ENCODE measurements around the gene RXRA.

RXRA gene

DNA sequence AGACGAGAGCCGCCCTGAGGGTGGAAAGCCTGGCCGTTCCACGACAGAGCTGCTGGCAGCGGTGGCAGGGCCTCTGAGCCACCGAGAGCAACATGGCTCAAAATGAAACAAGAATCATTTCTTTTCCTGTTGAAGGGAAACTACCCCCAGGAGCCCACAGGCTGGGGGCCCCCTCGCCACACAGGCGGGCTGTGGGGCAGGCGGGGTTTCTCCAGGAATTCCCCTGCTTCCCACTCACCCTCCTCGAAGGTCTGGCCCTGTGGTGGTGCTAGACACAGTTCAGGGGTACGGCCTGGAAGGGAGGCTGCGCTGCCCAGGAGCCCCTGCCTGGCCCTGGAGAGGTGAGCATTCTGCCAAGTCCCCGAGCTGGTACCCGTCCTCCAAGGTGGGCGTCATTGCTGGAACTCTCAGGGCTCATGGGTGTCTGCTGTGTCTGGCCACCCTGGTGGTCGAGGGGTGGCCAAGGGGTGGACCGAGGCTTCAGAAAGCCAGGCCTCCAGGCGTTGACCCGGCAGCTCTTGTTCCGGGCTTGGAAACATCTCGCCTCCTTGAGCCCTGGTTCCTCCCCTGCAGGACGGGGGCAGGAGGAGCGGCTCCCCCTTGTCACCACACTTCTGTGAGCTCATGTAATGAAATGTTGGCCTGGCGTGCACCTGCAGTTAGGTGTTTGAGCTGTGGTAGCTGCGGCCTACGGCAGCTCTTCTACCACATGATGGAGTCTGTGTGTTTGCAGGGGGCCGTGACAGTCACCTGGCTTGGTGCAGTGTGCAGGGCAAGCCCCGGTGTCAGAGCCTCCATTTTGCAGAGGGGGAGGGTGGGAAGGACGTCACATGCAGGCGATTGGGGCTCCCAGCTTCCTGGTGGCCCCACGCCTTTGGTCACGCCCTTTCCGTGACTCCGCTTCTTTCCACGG, 65.3 kb downstream of the RXRA start:
- TF ChIP-seq TAF1 (IDR thresholded peaks at IDR 0.05; ENCODE audit: borderline replicate concordance, insufficient read depth, low read length) (no peak), SIN3A (IDR thresholded peaks at IDR 0.05; ENCODE audit: borderline replicate concordance, insufficient read depth, low read length) (no peak), FOXP2 (optimal IDR thresholded peaks at IDR 0.05; ENCODE audit: borderline replicate concordance, extremely low read depth, extremely low read length, insufficient read depth) (no peak), POLR2AphosphoS5 (IDR thresholded peaks at IDR 0.05; ENCODE audit: low read depth, low read length) (no peak)
- TF ChIP-seq, protein P1, sequence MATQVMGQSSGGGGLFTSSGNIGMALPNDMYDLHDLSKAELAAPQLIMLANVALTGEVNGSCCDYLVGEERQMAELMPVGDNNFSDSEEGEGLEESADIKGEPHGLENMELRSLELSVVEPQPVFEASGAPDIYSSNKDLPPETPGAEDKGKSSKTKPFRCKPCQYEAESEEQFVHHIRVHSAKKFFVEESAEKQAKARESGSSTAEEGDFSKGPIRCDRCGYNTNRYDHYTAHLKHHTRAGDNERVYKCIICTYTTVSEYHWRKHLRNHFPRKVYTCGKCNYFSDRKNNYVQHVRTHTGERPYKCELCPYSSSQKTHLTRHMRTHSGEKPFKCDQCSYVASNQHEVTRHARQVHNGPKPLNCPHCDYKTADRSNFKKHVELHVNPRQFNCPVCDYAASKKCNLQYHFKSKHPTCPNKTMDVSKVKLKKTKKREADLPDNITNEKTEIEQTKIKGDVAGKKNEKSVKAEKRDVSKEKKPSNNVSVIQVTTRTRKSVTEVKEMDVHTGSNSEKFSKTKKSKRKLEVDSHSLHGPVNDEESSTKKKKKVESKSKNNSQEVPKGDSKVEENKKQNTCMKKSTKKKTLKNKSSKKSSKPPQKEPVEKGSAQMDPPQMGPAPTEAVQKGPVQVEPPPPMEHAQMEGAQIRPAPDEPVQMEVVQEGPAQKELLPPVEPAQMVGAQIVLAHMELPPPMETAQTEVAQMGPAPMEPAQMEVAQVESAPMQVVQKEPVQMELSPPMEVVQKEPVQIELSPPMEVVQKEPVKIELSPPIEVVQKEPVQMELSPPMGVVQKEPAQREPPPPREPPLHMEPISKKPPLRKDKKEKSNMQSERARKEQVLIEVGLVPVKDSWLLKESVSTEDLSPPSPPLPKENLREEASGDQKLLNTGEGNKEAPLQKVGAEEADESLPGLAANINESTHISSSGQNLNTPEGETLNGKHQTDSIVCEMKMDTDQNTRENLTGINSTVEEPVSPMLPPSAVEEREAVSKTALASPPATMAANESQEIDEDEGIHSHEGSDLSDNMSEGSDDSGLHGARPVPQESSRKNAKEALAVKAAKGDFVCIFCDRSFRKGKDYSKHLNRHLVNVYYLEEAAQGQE (IDR thresholded peaks at IDR 0.05; ENCODE audit: insufficient read depth in 1 of 2, low read depth in 2 of 2, low read length in 2 of 2): no peak

DNA sequence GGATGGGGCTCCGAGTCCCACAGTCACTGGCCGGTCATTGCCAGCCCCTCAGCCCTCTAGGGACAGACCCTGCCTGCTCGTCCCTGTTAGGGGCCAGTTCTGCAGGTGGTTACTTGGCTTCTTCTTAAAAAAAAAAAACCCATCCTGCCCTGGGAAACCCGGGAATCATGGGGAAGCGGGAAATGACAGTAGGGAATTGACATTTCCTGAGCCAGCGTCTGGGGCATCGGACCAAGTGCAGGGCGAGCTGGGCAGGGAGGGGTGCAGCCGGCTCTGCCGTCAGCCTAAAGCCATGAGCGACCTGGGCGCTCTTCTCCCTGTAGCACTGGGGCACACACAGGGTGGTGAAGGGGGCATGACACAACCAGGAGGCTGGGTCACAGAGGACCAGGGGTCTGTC, 66.6 kb downstream of the RXRA start:
- no peak for TF ChIP-seq TAF1 (IDR thresholded peaks at IDR 0.05; ENCODE audit: borderline replicate concordance, insufficient read depth, low read length)
- TF ChIP-seq, protein P1 (IDR thresholded peaks at IDR 0.05; ENCODE audit: insufficient read depth in 1 of 2, low read depth in 2 of 2, low read length in 2 of 2): no peak
- no peak for TF ChIP-seq POLR2AphosphoS5 (IDR thresholded peaks at IDR 0.05; ENCODE audit: low read depth, low read length)
- no peak for TF ChIP-seq FOXP2 (optimal IDR thresholded peaks at IDR 0.05; ENCODE audit: borderline replicate concordance, extremely low read depth, extremely low read length, insufficient read depth)
- TF ChIP-seq SIN3A (IDR thresholded peaks at IDR 0.05; ENCODE audit: borderline replicate concordance, insufficient read depth, low read length): no peak

DNA sequence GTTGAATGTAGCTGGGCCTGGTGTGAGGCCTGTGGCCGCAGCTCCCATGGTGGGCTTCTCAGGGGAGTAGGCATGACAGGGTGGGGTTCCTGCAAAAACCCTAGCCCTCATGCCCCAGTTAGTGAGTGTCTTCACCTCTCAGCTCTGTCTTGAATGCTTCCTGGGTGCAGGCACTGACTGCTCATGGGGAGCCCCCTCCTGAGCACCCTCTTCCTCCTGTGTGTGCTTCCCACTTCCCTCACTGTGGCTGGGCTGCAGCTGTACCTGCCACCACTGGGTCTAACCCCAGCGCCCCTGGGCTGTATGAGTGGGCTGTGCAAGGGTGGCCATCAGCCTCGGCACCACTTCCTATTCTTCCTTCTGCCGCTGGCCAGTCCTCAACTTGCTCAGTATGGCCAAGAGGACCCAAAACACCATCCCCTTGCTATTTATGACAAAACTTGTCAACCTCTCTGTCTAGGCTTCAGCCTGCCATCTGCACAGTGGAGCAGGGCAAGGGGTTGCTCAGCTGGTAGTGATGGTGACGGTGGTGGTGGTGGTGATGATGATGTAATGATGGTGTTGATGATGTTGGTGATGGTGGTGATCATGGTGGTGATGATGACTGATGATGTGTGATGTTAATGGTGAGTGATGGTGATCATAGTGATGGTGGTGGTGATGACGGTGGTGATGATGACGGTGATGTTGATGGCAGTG, 67.5 kb downstream of the RXRA start:
- TF ChIP-seq FOXP2 (optimal IDR thresholded peaks at IDR 0.05; ENCODE audit: borderline replicate concordance, extremely low read depth, extremely low read length, insufficient read depth) (no peak), TAF1 (IDR thresholded peaks at IDR 0.05; ENCODE audit: borderline replicate concordance, insufficient read depth, low read length) (no peak), SIN3A (IDR thresholded peaks at IDR 0.05; ENCODE audit: borderline replicate concordance, insufficient read depth, low read length) (no peak), POLR2AphosphoS5 (IDR thresholded peaks at IDR 0.05; ENCODE audit: low read depth, low read length) (no peak)
- TF ChIP-seq, protein P1 (IDR thresholded peaks at IDR 0.05; ENCODE audit: insufficient read depth in 1 of 2, low read depth in 2 of 2, low read length in 2 of 2): no peak

DNA sequence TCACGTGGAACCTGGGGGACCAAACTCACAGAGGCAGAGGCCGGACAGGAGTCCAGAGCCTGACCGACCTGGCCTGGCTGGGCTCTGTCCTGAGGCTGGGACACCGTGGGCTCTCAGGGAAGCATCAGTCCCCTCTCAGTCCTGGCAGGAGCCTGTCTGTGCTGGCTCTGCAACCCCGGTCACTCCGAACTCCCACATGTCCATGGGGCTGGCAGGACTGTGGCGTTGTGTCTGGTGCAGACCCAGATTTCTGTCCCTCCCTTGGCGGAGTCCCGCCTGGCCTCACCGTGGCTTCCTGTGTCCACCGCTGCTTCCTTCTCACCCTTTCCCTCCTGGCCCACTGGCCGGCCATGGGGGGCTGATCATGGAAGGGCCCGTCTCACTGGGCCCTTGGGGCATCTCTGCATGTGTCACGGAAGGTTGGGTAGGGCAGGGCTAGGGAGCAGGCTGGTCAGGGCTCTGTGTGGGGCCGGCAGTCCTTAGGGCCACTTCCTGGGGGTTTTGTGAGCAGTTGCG, 68.8 kb downstream of the RXRA start:
- TF ChIP-seq TAF1 (IDR thresholded peaks at IDR 0.05; ENCODE audit: borderline replicate concordance, insufficient read depth, low read length): no peak
- TF ChIP-seq FOXP2 (optimal IDR thresholded peaks at IDR 0.05; ENCODE audit: borderline replicate concordance, extremely low read depth, extremely low read length, insufficient read depth): no peak
- no peak for TF ChIP-seq SIN3A (IDR thresholded peaks at IDR 0.05; ENCODE audit: borderline replicate concordance, insufficient read depth, low read length)
- no peak for TF ChIP-seq POLR2AphosphoS5 (IDR thresholded peaks at IDR 0.05; ENCODE audit: low read depth, low read length)
- TF ChIP-seq, protein P1 (IDR thresholded peaks at IDR 0.05; ENCODE audit: insufficient read depth in 1 of 2, low read depth in 2 of 2, low read length in 2 of 2): no peak
